Pancreas (tissue), 10 donors: ENCODE measurements around the gene CDC42BPA. TPM values are rescaled to one million over a fixed set of nuclear protein-coding genes. Genes with fewer than 3 reads are reported as not detected.
A peak's percentile ranks its signal among the peaks of the same experiment; 100 is the strongest.

Experiments
- ATAC-seq, 4 donors: fragments of 200-7000 bp; cut with Tn5 transposase; one replicate each; pipeline versions ENCODE4 v1.8.0 to v1.9.1; 2020; ENCODE audit warnings: mild to moderate bottlenecking in 4 of 4, moderate library complexity in 4 of 4
- DNase-seq, 6 donors: peaks; one replicate each; pipeline ENCODE4 v3.0.0-alpha.2; 2020
- FAIRE-seq: peaks from 2 replicates; lab custom pipeline; 2012; peaks lifted over from hg19 to GRCh38; lab: Jason Lieb, UNC
- H3K27ac ChIP-seq, 4 donors: fragments of 200-600 bp; sonication (generic); 1 replicate in 3 of 4; 2 replicates in 1 of 4; pipeline versions ENCODE4 v1.5.0 to v1.8.0; 2020
- H3K27me3 ChIP-seq, 4 donors: fragments of 200-600 bp; one replicate each; pipeline ENCODE4 v1.8.0; 2021
- H3K36me3 ChIP-seq, 3 donors: fragments of 200-600 bp; sonication (generic) in 1 of 3; one replicate each; pipeline versions ENCODE4 v1.5.0 to v1.8.0; 2020 to 2021
- H3K4me1 ChIP-seq, 3 donors: fragments of 200-600 bp; one replicate each; pipeline ENCODE4 v1.8.0; 2021
- H3K4me3 ChIP-seq, 4 donors: fragments of 200-600 bp; sonication (generic) in 2 of 4; one replicate each; pipeline versions ENCODE4 v1.5.0 to v1.8.0; 2020 to 2021
- H3K9me3 ChIP-seq, 4 donors: fragments of 200-600 bp; one replicate each; pipeline ENCODE4 v1.8.0; 2021
- CTCF ChIP-seq, 4 donors: fragments of 200-600 bp; sonication (generic) in 3 of 4; IDR thresholded peaks; one replicate each; pipeline versions ENCODE4 v1.5.0 to v1.8.0; 2021; ENCODE audit warnings: antibody characterized with exemption in 4 of 4
- WGBS, 2 donors: extraction: QIAGEN DNeasy Blood & Tissue Kit; methylation state at CpG; one replicate each; pipeline ENCODE4 v1.1.7; 2013; 5-methylcytosine and 5-hydroxymethylcytosine counted together
- intact Hi-C, 3 donors: fragments of 100-400 bp; cut with DNase I; formaldehyde crosslinking; loops; one replicate each; pipeline versions ENCODE4 v1.11.1 to v1.14.2; 2022
- polyA plus RNA-seq, 2 donors: library from polyadenylated mRNA; stranded (reverse); fragments of 200-250 nt; gene quantifications; one replicate each; pipeline ENCODE4 v1.2.3, GENCODE V29; 2013
- total RNA-seq, 6 donors: library from RNA; stranded (reverse); fragmentation: NEBNext Ultra II Directional in 4 of 6; extraction: Animal tissue kit (Norgen Biotek cat#: 25700) in 4 of 6; gene quantifications; one replicate each; pipeline versions ENCODE4 v1.2.1 to v1.2.4, GENCODE V29; 2021 to 2023
- donor health status: healthy with polysubstance abuse.
- donor health status: DM: no; HTN: no; CAD: no; lungs with moderate emphysema.
- donor health status: DM: no; HTN: no; CAD: no.
- donor health status: control.
- donor health status: control.
- donor health status: Bipolar disorder and iron deficiency.
- donor health status: DM: yes; HTN: yes; CAD: no.
- donor health status: DM: no; HTN: no; CAD: no.
- donor health status: DM: no; HTN: no; CAD: no.
- donor health status: DM: yes; HTN: yes; CAD: no.

The CDC42BPA gene
- total RNA-seq (10 to 100 TPM; 11.9 to 22.5 (median 17.1) TPM), polyA plus RNA-seq (10 to 100 TPM in 1 of 2 donors, 1 to 10 TPM in 1; 5.3 to 10.3 TPM)

DNA sequence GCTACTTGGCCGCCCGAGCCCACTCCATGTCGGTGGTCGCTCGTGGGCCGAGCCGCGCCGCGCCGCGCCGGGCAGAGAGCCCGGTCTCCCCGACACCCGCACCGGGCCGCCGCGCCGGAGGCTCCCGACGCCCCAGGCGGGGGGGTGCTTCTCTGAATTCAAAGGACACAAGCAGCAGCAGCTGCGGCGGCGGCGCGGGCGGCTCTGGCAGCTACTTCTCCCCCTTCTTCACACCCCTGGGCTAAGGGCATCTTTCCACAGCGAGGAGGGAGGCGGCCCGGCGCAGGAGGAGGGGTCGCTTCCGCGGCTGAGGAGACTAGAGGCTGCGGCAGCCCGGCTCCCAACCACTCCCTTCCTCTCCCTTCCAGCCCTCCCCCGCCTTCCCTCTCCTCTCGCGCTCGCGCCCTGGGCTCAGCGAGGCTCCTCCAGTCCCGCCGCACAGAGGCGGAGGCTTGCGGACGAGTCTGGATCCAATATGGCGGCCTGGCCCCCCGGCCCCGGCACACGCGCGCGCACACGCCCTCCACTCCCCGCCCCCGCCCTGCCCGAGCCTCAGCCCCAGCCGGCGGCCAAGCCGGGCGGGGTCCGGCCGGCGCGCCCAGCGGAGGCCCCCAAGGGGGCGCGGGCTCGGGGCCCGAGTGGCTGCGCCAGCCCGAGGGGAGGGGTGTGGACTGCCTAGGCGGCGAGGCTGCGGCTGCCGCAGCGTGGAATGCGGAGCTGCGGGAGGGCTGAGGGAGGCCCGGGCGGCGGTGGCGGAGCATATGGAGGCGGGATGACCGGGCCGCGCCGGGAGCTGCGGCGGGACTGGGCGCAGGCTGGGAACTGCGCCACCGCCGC is at the start of gene CDC42BPA:
TSS of gene CDC42BPA (minus strand) at position 477 of the 837 bp plus-strand sequence. CDS start 1,310 bp downstream, outside the sequence.
- ATAC-seq: peak; percentile 71 to 80 (median 74)

GRCh38 chr1:227368009-227368408 is 49.7 kb upstream of the CDC42BPA start:
- Histone ChIP-seq H3K9me3 (no peaks in the 10 kb centered on the region), H3K36me3 (no peaks in the 10 kb centered on the region), H3K27ac (no peak overlapping the region), H3K4me3 (no peak overlapping the region), H3K4me1 (no peaks in the 10 kb centered on the region), H3K27me3 (no peaks in the 10 kb centered on the region)
- no peak for DNase-seq
- no peak for TF ChIP-seq CTCF (IDR thresholded peaks at IDR 0.05)
- intact Hi-C loops: no loop called here
- FAIRE-seq: no peak
- ATAC-seq: no peak
- 94 to 96% methylated on average over 1 of the region's 1 CpG for WGBS, 2 donors

More for the DNA sequence above, at the start of gene CDC42BPA:
- H3K4me1 ChIP-seq: peaks cover 23 to 43% (median 33%) of the 10 kb centered on the region in 3 donors
- TF ChIP-seq CTCF (IDR thresholded peaks at IDR 0.05): no peak
- peak within 1 kb of the TSS; percentile 67 to 96 (median 86) for H3K4me3 ChIP-seq
- H3K9me3 ChIP-seq: no peaks in the 10 kb centered on the region
- DNase-seq (peak; percentile 80 to 92 (median 84)), FAIRE-seq (no peak)
- peak within 1 kb of the TSS; percentile 94 to 97 (median 96) for H3K27ac ChIP-seq
- WGBS, 2 donors: 0% methylated on average over 71 to 98 of the region's 98 CpGs
- no peaks in the 10 kb centered on the region for H3K27me3 ChIP-seq
- intact Hi-C loops: no loop called here
- no peaks in the 10 kb centered on the region for H3K36me3 ChIP-seq

DNA sequence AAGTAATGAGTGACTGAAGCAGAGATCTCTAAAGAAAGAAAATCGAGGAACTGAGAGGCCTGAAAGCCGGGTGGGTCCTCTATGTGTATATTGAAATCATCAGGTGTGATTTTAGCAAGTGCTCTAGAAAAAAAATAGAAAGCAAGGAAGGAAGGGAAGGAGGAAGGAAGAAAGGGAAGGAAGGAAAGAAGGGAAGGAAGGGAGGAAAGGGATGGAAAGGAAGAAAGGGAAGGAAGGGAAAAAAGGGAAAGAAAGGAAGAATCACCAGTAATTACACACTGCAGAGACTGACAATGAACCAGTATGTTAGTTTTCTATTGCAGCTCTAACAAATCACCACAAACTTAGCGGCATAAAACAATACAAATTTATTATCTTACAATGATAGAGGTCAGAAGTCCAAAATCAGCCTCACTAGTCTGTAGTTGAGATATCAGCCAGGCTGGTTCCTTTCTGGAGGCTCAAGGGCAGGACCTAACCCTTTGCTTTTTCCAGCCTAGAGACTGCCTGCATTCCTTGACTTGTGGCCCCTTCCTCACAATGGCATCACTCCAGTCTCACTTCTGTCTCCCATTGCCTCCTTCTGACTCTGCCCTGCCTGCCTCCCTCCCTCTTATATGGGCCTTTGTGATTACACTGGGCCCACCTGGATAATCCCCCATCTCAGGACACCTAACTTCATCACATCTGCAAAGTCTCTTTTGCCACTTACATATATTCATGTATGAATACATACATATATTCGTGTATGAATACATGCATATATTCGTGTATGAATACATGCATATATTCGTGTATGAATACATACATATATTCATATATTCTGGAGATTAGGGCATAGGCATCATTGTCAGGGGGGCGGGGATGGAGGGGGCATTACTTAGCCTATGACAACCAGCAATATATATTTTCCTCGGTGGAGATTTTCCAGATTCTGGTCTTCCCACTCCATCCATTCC is 47.5 kb upstream of the CDC42BPA start:
- ATAC-seq: no peak
- WGBS, 2 donors: 75 to 81% methylated on average over 8 of the region's 8 CpGs

GRCh38 chr1:227364657-227365056 is 46.4 kb upstream of the CDC42BPA start:
- ATAC-seq: no peak
- no peak for FAIRE-seq

More for the DNA sequence above, 47.5 kb upstream of the CDC42BPA start:
- no peak for TF ChIP-seq CTCF (IDR thresholded peaks at IDR 0.05)
- intact Hi-C loops: no loop called here
- no peaks in the 10 kb centered on the region for H3K36me3 ChIP-seq
- H3K27ac ChIP-seq: no peak overlapping the region
- H3K4me1 ChIP-seq: no peaks in the 10 kb centered on the region
- H3K27me3 ChIP-seq: no peaks in the 10 kb centered on the region
- no peak for FAIRE-seq
- no peaks in the 10 kb centered on the region for H3K9me3 ChIP-seq
- DNase-seq: no peak
- H3K4me3 ChIP-seq: no peak overlapping the region

More at GRCh38 chr1:227364657-227365056, 46.4 kb upstream of the CDC42BPA start:
- WGBS, 2 donors: 64 to 76% methylated on average over 2 of the region's 2 CpGs
- no peak overlapping the region for H3K27ac ChIP-seq
- no peaks in the 10 kb centered on the region for H3K27me3 ChIP-seq
- no peaks in the 10 kb centered on the region for H3K9me3 ChIP-seq
- no peak for TF ChIP-seq CTCF (IDR thresholded peaks at IDR 0.05)
- H3K4me3 ChIP-seq: no peak overlapping the region
- no peaks in the 10 kb centered on the region for H3K4me1 ChIP-seq
- intact Hi-C loops: no loop called here
- H3K36me3 ChIP-seq: no peaks in the 10 kb centered on the region
- DNase-seq: no peak
